ENCODE results near the gene DDX1. TPM values are rescaled to one million over a fixed set of nuclear protein-coding genes. Genes with fewer than 3 reads are reported as not detected.
A peak's percentile ranks its signal among the peaks of the same experiment; 100 is the strongest.
"Not testable (repeated sequence)": the region's sequence is repeated elsewhere in the genome, so short reads cannot be mapped to it uniquely, and the experiment has no call there.

The DDX1 gene
- 38.0 TPM for polyA plus RNA-seq

DNA sequence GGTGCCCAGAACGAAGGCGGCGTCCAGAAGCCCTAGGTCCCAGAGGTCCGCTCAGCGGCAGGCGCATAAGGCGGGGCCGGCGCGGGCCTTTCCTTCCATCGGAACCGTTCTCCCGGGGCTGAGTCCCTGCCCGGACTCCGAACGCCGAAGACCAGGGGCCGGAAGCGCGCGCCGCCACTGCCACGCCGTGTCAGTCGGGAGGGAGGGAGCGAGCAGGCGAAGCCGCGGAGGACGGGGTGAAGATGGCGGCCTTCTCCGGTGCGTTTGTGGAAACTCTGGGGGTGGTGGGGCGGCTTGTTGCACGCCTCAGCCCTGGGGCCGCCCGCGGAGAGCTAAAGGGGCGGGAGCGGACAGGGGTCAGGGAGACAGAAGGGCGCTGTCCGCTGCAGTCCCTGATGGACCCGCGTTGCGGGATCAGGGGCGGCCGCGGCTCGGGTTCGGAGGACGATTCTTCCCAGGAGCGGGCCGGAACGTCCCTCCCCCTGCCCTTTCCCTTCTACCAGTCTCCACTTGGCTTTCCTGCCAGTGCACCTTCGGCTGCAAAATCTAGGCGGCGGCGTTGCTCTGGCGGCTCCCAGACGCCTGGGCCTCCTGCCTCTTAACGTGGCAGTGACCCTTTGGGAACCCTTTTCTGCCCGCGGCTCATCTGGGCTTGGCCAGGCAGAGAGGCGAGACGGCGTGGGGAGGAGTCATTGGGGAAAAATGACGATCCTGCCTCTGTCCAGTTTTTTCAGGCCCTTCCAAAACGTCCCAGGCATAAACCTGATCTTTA lies at the start of gene DDX1:
Gene DDX1 (plus strand): TSS at position 177 of the 772 bp plus-strand sequence. CDS start 66 bp downstream, at position 243.
- H3K27ac Mint-ChIP-seq, result peak within 1 kb of the TSS; percentile 90 to 96 (median 95)
- peaks cover 3% of the 10 kb centered on the region for H3K36me3 Mint-ChIP-seq
- H3K27me3 Mint-ChIP-seq, result no peaks in the 10 kb centered on the region
- peak within 1 kb of the TSS; percentile 92 to 98 (median 96) for H3K4me3 Mint-ChIP-seq
- H3K9me3 Mint-ChIP-seq, result no peaks in the 10 kb centered on the region
- peaks cover 18 to 24% (median 24%) of the 10 kb centered on the region in 3 donors for H3K4me1 Mint-ChIP-seq

DNA sequence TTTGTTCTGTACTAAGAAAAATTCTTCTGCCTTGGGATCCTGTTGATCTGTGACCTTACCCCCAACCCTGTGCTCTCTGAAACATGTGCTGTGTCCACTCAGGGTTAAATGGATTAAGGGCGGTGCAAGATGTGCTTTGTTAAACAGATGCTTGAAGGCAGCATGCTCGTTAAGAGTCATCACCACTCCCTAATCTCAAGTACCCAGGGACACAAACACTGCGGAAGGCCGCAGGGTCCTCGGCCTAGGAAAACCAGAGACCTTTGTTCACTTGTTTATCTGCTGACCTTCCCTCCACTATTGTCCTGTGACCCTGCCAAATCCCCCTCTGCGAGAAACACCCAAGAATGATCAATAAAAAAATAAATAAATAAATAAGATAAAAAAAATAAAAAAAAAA lies 49.4 kb upstream of the DDX1 start:
- H3K36me3 Mint-ChIP-seq, H3K4me3 Mint-ChIP-seq, H3K27ac Mint-ChIP-seq, H3K27me3 Mint-ChIP-seq, H3K9me3 Mint-ChIP-seq: not testable (repeated sequence)
- peaks cover 15 to 18% (median 17%) of the 10 kb centered on the region in 3 donors for H3K4me1 Mint-ChIP-seq

GRCh38 chr2:15543053-15543452 lies 48.6 kb upstream of the DDX1 start:
- Mint-ChIP-seq H3K27me3 (no peaks in the 10 kb centered on the region), H3K4me1 (peaks cover 15 to 17% (median 17%) of the 10 kb centered on the region in 3 donors), H3K36me3 (peaks cover 6% of the 10 kb centered on the region), H3K27ac (no peak overlapping the region), H3K4me3 (no peak overlapping the region), H3K9me3 (no peaks in the 10 kb centered on the region)

GRCh38 chr2:15543541-15543940 lies 48.1 kb upstream of the DDX1 start:
- Mint-ChIP-seq H3K27ac (no peak overlapping the region), H3K36me3 (peaks cover 3% of the 10 kb centered on the region), H3K4me3 (peak overlapping the region in 1 of 4 donors; percentile 7), H3K9me3 (no peaks in the 10 kb centered on the region), H3K27me3 (no peaks in the 10 kb centered on the region), H3K4me1 (peaks cover 15 to 17% (median 17%) of the 10 kb centered on the region in 3 donors)

- peaks cover 6% of the 10 kb centered on the region for H3K36me3 Mint-ChIP-seq
Measured at GRCh38 chr2:15544227-15544626, 47.4 kb upstream of the DDX1 start.

GRCh38 chr2:15546297-15547098 lies 45.2 kb upstream of the DDX1 start:
- Mint-ChIP-seq H3K4me3 (no peak overlapping the region), H3K9me3 (no peaks in the 10 kb centered on the region), H3K27me3 (no peaks in the 10 kb centered on the region), H3K27ac (no peak overlapping the region), H3K4me1 (peaks cover 0 to 2% (median 0%) of the 10 kb centered on the region in 3 donors), H3K36me3 (peaks cover 6% of the 10 kb centered on the region)

More at GRCh38 chr2:15544227-15544626, 47.4 kb upstream of the DDX1 start:
- H3K27ac Mint-ChIP-seq, result no peak overlapping the region
- H3K4me3 Mint-ChIP-seq, result no peak overlapping the region
- H3K4me1 Mint-ChIP-seq, result peaks cover 15 to 17% (median 15%) of the 10 kb centered on the region in 3 donors
- H3K9me3 Mint-ChIP-seq, result no peaks in the 10 kb centered on the region
- H3K27me3 Mint-ChIP-seq, result no peaks in the 10 kb centered on the region

GRCh38 chr2:15547115-15547876 lies 44.4 kb upstream of the DDX1 start:
- peaks cover 0 to 2% (median 0%) of the 10 kb centered on the region in 3 donors for H3K4me1 Mint-ChIP-seq
- no peak overlapping the region for H3K4me3 Mint-ChIP-seq
- no peaks in the 10 kb centered on the region for H3K27me3 Mint-ChIP-seq
- peak overlapping the region in 1 of 3 donors; percentile 80 for H3K27ac Mint-ChIP-seq
- H3K9me3 Mint-ChIP-seq, result no peaks in the 10 kb centered on the region
- H3K36me3 Mint-ChIP-seq, result peaks cover 6% of the 10 kb centered on the region

DNA sequence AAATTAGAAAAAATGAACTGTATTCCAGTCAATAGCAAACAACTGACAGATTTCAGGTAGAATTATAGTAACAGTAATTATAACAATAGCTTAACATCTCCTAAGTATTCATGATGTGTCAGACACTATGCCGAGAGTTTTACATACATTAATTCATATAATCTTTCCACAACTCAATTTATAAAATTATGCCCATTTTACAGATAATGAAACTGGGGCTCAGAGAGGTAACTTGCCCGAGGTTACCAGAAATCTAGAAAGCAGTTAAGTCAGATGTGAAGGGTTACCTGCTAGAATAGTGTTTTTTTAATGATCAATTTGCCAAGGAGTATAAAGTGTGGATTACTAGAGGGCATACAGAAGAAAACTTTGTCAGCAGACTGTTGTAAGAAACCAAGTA lies 42.7 kb upstream of the DDX1 start:
- Mint-ChIP-seq H3K27me3 (no peaks in the 10 kb centered on the region), H3K9me3 (no peaks in the 10 kb centered on the region), H3K4me1 (peaks cover 0 to 3% (median 0%) of the 10 kb centered on the region in 3 donors), H3K4me3 (no peak overlapping the region), H3K36me3 (peaks cover 4% of the 10 kb centered on the region), H3K27ac (no peak overlapping the region)

- H3K4me3 Mint-ChIP-seq, result no peak overlapping the region
- peaks cover 0 to 7% (median 3%) of the 10 kb centered on the region in 3 donors for H3K4me1 Mint-ChIP-seq
- H3K36me3 Mint-ChIP-seq, result peaks cover 8% of the 10 kb centered on the region
- H3K27me3 Mint-ChIP-seq, result no peaks in the 10 kb centered on the region
- H3K9me3 Mint-ChIP-seq, result no peaks in the 10 kb centered on the region
- no peak overlapping the region for H3K27ac Mint-ChIP-seq
Measured at GRCh38 chr2:15553519-15553918, 38.1 kb upstream of the DDX1 start.

DNA sequence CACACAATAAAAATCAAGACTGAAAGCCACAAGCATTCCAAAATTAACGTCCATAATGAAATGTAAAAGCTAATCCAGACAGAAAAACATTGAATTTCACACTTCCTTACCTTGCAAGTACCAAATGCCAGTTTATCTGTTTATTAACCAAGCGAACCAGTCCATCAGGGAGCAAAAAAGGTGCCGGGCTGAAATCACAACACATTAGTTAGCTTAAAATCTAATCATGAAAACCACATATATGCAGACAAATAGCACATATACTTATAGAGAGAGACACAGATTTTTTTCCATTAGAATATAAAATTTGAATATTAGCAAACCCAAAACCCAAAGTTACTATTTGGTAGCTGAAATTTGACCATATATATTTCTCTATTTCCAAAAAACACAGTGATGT lies 37.7 kb upstream of the DDX1 start:
- Mint-ChIP-seq H3K27me3 (no peaks in the 10 kb centered on the region), H3K36me3 (peaks cover 7% of the 10 kb centered on the region)

GRCh38 chr2:15554525-15555218 lies 37.0 kb upstream of the DDX1 start:
- Mint-ChIP-seq H3K27me3 (no peaks in the 10 kb centered on the region), H3K4me1 (peaks cover 8 to 15% (median 11%) of the 10 kb centered on the region in 3 donors), H3K27ac (no peak overlapping the region)

More for the DNA sequence above, 37.7 kb upstream of the DDX1 start:
- H3K4me1 Mint-ChIP-seq, result peaks cover under 1 to 8% (median 4%) of the 10 kb centered on the region in 3 donors
- no peaks in the 10 kb centered on the region for H3K9me3 Mint-ChIP-seq
- H3K4me3 Mint-ChIP-seq, result no peak overlapping the region
- H3K27ac Mint-ChIP-seq, result no peak overlapping the region

DNA sequence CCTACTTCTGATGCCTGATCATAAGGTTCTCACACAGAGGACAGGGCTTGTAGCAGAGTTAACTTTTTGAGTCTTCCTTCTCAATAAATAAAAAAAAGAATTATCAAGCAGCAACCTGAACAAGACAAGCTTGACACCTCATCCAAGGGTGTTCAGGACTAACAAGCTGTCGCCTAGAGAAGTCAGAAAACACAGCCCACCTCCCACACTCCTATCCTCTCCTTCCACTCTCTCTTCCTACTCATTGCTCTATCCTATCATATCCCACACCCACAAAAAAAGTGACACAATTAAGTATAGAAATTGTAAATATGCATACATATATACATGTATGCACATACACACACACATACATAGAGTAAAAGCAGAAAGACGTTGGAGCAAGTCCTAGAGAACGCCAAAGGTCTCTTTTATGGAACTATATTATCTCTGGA lies 35.9 kb upstream of the DDX1 start:
- no peak overlapping the region for H3K27ac Mint-ChIP-seq
- peaks cover 14 to 22% (median 18%) of the 10 kb centered on the region in 3 donors for H3K4me1 Mint-ChIP-seq
- H3K27me3 Mint-ChIP-seq, result no peaks in the 10 kb centered on the region
- peaks cover 5% of the 10 kb centered on the region for H3K36me3 Mint-ChIP-seq
- H3K4me3 Mint-ChIP-seq, result no peak overlapping the region
- no peaks in the 10 kb centered on the region for H3K9me3 Mint-ChIP-seq

More at GRCh38 chr2:15554525-15555218, 37.0 kb upstream of the DDX1 start:
- peaks cover 5% of the 10 kb centered on the region for H3K36me3 Mint-ChIP-seq
- no peak overlapping the region for H3K4me3 Mint-ChIP-seq
- no peaks in the 10 kb centered on the region for H3K9me3 Mint-ChIP-seq

- peaks cover 18 to 24% (median 22%) of the 10 kb centered on the region in 3 donors for H3K4me1 Mint-ChIP-seq
- H3K27me3 Mint-ChIP-seq, result no peaks in the 10 kb centered on the region
- H3K36me3 Mint-ChIP-seq, result peaks cover 7% of the 10 kb centered on the region
- no peak overlapping the region for H3K4me3 Mint-ChIP-seq
- H3K27ac Mint-ChIP-seq, result no peak overlapping the region
- peaks cover 0 to 2% (median 0%) of the 10 kb centered on the region in 3 donors for H3K9me3 Mint-ChIP-seq
Measured at GRCh38 chr2:15556311-15556930, 35.2 kb upstream of the DDX1 start.

- H3K36me3 Mint-ChIP-seq, result peaks cover 7% of the 10 kb centered on the region
- peaks cover 0 to 2% (median 0%) of the 10 kb centered on the region in 3 donors for H3K9me3 Mint-ChIP-seq
- no peak overlapping the region for H3K27ac Mint-ChIP-seq
- H3K4me3 Mint-ChIP-seq, result no peak overlapping the region
- no peaks in the 10 kb centered on the region for H3K27me3 Mint-ChIP-seq
- peaks cover 26 to 29% (median 28%) of the 10 kb centered on the region in 3 donors for H3K4me1 Mint-ChIP-seq
Measured at GRCh38 chr2:15557887-15558311, 33.8 kb upstream of the DDX1 start.

All from IgD-negative memory B cell (primary cell).